HG02970 (cell line): ENCODE measurements around the gene RAP1GDS1.

Experiments
- ATAC-seq: cut with Tn5 transposase; IDR thresholded peaks from one replicate; pipeline ENCODE4 v1.9.1; 2021; ENCODE audit warnings: mild to moderate bottlenecking, moderate library complexity, moderate number of reproducible peaks; ENCODE audit not compliant: unreplicated experiment, low FRiP score

RAP1GDS1 gene, protein sequence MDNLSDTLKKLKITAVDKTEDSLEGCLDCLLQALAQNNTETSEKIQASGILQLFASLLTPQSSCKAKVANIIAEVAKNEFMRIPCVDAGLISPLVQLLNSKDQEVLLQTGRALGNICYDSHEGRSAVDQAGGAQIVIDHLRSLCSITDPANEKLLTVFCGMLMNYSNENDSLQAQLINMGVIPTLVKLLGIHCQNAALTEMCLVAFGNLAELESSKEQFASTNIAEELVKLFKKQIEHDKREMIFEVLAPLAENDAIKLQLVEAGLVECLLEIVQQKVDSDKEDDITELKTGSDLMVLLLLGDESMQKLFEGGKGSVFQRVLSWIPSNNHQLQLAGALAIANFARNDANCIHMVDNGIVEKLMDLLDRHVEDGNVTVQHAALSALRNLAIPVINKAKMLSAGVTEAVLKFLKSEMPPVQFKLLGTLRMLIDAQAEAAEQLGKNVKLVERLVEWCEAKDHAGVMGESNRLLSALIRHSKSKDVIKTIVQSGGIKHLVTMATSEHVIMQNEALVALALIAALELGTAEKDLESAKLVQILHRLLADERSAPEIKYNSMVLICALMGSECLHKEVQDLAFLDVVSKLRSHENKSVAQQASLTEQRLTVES

DNA sequence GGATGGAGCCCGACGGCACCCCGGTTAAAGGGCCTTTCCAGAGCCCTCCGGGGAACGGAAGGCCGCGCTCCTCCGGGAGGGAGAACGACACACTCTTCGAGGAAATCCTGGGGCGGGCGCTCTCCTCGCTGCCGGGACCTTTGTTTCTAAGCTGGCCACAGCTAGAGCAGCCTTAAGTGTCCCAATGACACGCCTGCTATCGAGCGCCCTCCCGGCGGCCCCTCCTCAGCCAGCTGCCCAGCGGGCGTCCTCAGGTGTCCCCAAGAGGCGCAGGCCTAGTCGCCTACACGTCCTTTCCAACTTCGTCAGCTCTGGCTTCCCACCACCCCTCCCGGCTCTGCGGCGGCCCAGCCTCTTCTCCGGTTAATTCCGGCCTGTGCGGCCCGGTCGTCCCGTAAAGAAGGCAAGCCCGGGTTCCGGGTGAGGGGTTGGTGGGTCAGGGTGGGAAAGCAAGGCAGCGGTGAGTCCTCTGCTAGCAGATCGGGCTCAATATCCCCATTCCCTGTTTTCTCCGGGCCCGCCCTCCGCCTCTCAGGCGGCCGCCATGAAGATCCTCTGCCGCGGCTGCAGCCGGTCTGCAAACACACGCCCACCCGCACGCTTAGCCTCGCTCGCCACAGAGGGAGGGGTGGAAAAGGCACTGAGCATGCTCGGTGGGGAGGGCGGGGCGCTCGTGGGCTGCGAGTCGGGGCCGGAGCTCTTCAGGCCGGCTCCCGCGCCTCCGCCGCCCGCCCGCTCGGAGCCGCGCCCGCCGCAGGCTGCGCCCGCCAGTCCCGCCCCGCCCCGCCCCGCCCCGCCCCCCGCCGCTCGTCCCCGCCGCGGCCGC is at the start of gene RAP1GDS1:
TSS of gene RAP1GDS1 (plus strand) at position 806 of the 826 bp plus-strand sequence. CDS start 182 bp downstream, outside the sequence.
- peak; percentile 94 for ATAC-seq

GRCh38 chr4:98222306-98222705 is 38.9 kb upstream of the RAP1GDS1 start:
- ATAC-seq: no peak

DNA sequence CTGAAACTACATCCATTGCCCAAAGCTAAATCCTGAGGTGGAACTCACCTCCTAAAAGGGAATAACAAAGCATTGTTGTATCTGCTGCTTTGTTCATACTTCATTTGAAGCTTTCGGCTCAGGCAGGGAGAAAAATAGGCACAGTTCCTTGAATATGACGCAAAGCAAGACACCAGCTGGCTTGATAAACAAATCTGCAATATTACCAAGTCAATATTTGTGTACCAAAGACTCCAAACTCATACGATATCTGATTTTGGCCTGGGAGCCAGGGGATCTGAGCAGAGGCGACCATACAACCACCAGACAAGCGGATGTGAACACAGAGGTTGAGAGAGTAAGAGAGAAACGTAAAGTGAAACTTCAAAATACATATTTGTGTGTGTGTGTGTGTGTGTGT is 34.8 kb upstream of the RAP1GDS1 start:
- no peak for ATAC-seq

GRCh38 chr4:98230961-98231360 is 30.2 kb upstream of the RAP1GDS1 start:
- ATAC-seq: no peak

GRCh38 chr4:98232202-98232601 is 29.0 kb upstream of the RAP1GDS1 start:
- no peak for ATAC-seq

- no peak for ATAC-seq
Observed at GRCh38 chr4:98237204-98237603, 24.0 kb upstream of the RAP1GDS1 start.

- no peak for ATAC-seq
Observed at GRCh38 chr4:98242063-98242462, 19.1 kb upstream of the RAP1GDS1 start.

GRCh38 chr4:98242538-98242937 is 18.6 kb upstream of the RAP1GDS1 start:
- ATAC-seq: no peak

DNA sequence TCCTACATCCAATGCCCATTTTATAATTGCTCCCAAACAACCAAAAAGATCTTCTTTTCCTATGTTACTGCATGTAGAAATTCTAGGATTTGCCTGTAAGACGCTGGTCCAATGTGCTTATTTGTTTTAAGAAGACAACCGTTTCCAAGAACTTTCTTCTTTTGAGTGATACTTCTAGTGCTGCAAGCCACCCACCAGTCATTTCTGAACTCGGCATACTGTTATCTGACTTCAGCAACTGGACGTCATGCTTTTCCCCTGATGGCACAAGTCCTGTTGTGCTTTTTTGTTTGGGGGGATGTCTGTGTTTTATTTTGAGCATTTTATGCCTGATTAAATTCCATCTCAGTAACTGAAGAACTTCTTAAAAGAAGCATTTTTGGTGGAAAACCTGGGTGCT is 16.0 kb upstream of the RAP1GDS1 start:
- ATAC-seq: no peak

DNA sequence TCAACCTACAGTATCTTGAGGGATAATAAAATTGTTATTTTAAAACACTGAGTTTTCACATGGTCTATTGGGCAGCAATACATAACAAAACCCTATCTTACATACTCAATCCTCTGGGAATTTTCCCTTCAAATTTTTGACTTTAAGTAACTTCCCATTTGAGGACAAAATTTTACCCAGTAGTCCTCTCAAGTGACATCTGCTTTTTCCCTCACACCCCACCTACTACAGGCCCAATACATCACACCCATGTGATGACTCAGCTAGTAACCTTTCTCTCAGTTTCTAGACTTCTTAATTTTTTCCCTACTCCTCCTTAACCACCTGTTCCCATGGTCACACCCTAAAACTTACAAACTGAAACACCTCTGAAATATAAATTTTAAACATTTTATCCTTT is 12.2 kb upstream of the RAP1GDS1 start:
- ATAC-seq: no peak

GRCh38 chr4:98249831-98250230 is 11.4 kb upstream of the RAP1GDS1 start:
- ATAC-seq: no peak

DNA sequence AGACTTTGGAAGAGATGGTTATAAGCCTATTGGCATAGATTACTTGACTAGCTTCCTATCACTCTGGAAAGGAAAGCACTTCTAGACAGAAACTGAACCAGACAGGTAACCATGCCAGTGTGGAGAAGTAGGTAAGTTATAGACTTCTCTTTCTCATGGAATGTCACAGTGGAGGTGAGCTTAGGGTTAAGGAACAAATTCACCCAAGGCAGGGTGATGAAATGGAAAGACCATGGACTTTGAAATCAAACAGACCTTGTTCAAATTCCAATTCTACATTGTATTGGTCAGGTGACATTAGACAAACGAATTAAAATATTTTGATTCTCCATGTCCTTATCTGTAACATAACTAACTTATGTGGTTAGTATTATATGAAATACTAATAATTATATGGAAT is 7.7 kb upstream of the RAP1GDS1 start:
- no peak for ATAC-seq

- peak; percentile 16 for ATAC-seq
Observed at GRCh38 chr4:98260047-98260578, 1.1 kb upstream of the RAP1GDS1 start.

GRCh38 chr4:98261405-98262291 is 464 bp downstream of the RAP1GDS1 start:
- ATAC-seq: peak; percentile 4

DNA sequence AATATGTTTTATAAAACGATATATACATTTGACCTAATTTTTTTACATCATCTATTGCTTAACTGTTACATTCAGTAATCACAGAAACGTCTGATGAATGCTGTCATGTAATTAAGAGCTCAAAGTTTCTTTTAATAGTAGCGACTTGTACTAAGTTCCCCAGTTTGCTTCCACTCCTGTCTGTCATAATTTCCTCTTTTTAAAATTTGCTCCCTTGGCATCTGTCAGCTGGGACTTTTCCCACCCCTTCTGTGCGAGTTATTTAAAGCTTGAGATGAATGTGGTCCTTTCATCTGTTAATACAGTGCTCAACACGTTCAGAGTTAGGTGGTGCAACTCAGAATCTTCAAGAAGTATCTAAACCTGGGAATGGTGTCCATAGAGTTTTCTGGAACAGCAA is 1.2 kb downstream of the RAP1GDS1 start:
- ATAC-seq: no peak

GRCh38 chr4:98267498-98267897 is 6.3 kb downstream of the RAP1GDS1 start:
- ATAC-seq: no peak

DNA sequence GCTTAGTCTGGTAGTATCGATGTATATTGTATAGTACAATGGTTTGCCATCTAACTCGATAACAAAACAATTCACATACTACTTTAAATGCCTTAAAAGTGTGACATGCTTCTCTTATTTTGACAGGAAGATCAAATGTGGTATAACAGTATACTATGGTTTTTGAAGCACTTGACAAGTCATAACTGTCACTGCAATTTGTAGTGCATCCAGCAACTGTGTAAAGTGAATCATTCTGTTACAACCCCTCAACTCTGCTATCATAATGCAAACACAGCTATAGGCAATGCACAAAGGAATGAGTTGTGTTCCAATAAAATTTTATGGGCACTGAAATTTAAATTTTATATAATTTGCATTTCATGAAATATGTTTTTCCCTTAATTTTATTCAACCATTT is 14.0 kb downstream of the RAP1GDS1 start:
- no peak for ATAC-seq

GRCh38 chr4:98283219-98284189 is 22.3 kb downstream of the RAP1GDS1 start:
- no peak for ATAC-seq

- no peak for ATAC-seq
Observed at GRCh38 chr4:98284640-98285046, 23.5 kb downstream of the RAP1GDS1 start.
